Left ventricle myocardium inferior (tissue), 1 donor: ENCODE data around the gene IL22RA1. TPM values are rescaled to one million over a fixed set of nuclear protein-coding genes. Genes with fewer than 3 reads are reported as not detected.

Experiments used
- DNase-seq: peaks from one replicate; pipeline ENCODE4 v3.0.0-alpha.2; 2020
- H3K27ac ChIP-seq: fragments of 200-600 bp; replicated peaks from 2 replicates; pipeline ENCODE4 v1.8.0; 2021
- H3K27me3 ChIP-seq: fragments of 200-600 bp; 2 replicates; pipeline ENCODE4 v1.8.0; 2021; ENCODE audit warnings: low read depth
- H3K36me3 ChIP-seq: fragments of 200-600 bp; 2 replicates; pipeline ENCODE4 v1.8.0; 2021
- H3K4me1 ChIP-seq: fragments of 200-600 bp; 2 replicates; pipeline ENCODE4 v1.8.0; 2021
- H3K4me3 ChIP-seq: fragments of 200-600 bp; 2 replicates; pipeline ENCODE4 v1.8.0; 2021; ENCODE audit warnings: mild to moderate bottlenecking, moderate library complexity
- H3K9me3 ChIP-seq: fragments of 200-600 bp; replicated peaks from 2 replicates; pipeline ENCODE4 v1.8.0; 2021
- intact Hi-C: fragments of 100-400 bp; cut with micrococcal nuclease; formaldehyde crosslinking; loops from one replicate; pipeline ENCODE4 v1.11.0; 2022
- total RNA-seq: library from RNA; stranded (reverse); fragmentation: NEBNext Ultra II Directional; extraction: Animal tissue kit (Norgen Biotek cat#: 25700); gene quantifications from one replicate; pipeline ENCODE4 v1.2.1, GENCODE V29; 2021
- TF ChIP-seq, protein P1 (sequence below): fragments of 200-600 bp; IDR thresholded peaks from 2 replicates; pipeline ENCODE4 v1.8.0; 2021; ENCODE audit warnings: antibody characterized with exemption, mild to moderate bottlenecking, borderline replicate concordance
- donor health status: DM: no; HTN: yes; CAD: no; lungs with severe emphysema.

The IL22RA1 gene
- total RNA-seq, 1 donor from 2014 or later = 0.14 TPM

DNA sequence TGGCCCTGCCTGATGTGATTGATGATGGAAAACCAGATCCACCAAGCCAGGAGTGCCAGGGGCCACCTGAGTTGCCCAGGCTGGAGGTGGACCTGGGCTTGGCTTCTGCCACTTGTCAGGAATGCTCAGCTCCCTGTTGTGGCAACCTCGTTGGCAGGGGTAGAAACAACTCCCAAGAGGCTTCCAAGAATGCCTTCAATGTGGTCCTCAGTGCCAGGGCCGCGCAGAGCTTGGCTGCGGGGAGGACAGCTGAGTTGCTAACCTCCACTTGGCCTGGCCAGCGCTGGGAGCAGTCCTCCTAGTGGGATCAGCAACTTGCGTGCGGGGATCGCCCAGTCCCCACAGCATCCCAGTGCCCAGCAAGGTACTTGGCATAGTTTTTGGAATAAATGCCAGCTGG is 40.0 kb downstream of the IL22RA1 start:
- H3K36me3 ChIP-seq = peaks cover 34% of the 10 kb centered on the region
- intact Hi-C loops = no loop called here
- H3K9me3 ChIP-seq = no peaks in the 10 kb centered on the region
- H3K27me3 ChIP-seq = no peaks in the 10 kb centered on the region
- TF ChIP-seq, protein P1, sequence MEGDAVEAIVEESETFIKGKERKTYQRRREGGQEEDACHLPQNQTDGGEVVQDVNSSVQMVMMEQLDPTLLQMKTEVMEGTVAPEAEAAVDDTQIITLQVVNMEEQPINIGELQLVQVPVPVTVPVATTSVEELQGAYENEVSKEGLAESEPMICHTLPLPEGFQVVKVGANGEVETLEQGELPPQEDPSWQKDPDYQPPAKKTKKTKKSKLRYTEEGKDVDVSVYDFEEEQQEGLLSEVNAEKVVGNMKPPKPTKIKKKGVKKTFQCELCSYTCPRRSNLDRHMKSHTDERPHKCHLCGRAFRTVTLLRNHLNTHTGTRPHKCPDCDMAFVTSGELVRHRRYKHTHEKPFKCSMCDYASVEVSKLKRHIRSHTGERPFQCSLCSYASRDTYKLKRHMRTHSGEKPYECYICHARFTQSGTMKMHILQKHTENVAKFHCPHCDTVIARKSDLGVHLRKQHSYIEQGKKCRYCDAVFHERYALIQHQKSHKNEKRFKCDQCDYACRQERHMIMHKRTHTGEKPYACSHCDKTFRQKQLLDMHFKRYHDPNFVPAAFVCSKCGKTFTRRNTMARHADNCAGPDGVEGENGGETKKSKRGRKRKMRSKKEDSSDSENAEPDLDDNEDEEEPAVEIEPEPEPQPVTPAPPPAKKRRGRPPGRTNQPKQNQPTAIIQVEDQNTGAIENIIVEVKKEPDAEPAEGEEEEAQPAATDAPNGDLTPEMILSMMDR = no peak
- peaks cover 95% of the 10 kb centered on the region for H3K4me1 ChIP-seq
- H3K4me3 ChIP-seq = no peak overlapping the region
- peak overlapping the region; percentile 96 for H3K27ac ChIP-seq
- DNase-seq = peak; percentile 77

DNA sequence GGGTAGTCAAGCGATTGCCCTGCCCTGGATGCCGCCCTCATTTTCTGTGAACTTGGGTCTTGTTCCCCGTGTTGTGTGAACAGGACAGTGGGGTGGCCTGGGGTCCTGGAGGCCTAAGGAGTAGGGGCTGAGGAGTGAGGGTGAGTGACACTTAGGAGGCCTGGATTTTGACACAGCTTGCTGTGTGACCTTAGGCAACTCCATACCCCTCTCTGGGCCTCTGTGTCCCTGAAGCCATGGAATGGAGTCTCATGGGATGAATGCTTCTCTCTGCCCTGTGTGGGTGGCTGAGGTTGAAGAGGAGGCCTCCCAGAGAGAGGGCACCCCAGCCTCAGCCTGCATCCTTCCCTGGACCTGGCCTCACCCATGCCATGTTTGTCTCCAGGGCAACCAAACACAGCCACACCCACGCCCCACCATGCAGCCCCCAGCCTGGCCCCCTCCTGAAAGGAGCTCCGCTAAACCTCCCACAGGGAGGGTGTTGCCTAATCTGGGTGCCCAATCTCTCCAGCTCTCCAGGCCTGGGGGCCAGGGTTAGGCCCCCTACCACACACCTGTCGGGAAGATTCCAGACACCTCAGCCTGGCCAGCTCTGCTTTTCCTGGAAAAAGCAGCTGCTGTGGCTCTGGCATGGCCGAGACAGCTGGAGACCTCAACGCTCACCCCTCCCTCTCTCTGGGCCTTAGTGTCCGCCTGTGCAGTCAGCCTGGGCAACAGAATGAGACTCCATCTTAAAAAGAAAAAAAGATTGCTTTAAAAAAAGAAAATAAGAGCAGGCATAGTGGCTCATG is 40.9 kb downstream of the IL22RA1 start:
- Histone ChIP-seq H3K27ac (peak overlapping the region; percentile 96), H3K4me3 (no peak overlapping the region), H3K27me3 (no peaks in the 10 kb centered on the region), H3K4me1 (peaks cover 95% of the 10 kb centered on the region), H3K36me3 (peaks cover 24% of the 10 kb centered on the region), H3K9me3 (no peaks in the 10 kb centered on the region)
- intact Hi-C loops = no loop called here
- DNase-seq = no peak
- TF ChIP-seq, protein P1 = no peak

DNA sequence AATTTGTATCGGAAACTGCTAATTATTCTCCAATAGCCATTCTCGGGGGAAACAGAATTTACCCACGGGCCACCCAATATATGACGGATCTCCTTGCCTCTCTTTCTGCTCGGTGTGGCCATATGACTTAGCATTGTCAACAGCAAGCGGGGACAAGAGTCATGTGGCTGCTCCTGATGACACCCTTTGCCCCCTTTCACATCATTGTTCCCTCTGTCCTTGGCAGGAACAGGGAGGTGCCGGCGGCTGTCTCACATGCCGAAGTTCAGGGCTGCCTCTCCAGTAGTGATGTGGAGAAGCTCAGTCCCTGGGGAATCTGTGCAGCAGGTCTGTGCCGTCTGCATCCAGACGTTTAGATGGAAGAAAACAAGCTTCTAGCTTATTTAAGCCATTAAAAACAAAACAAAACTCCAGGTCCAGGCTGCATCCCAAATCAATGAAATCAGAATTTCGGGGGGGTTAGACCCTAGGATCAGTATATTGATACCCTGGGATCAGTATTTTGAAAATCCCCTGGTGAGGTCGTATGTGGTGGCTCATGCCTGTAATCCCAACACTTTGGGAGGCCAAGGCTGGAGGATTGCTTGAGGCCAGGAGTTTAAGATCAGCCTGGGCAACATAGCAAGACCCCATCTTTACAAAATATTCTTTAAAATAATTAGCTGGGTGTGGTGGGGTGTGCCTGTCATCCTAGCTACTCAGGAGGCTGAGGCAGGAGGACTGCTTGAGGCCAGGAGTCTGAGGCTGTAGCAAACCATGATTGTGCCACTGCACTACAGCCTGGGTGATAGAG is 41.8 kb downstream of the IL22RA1 start:
- intact Hi-C loops = no loop called here
- H3K9me3 ChIP-seq = no peaks in the 10 kb centered on the region
- no peak for DNase-seq
- peaks cover 16% of the 10 kb centered on the region for H3K36me3 ChIP-seq
- no peaks in the 10 kb centered on the region for H3K27me3 ChIP-seq
- no peak overlapping the region for H3K4me3 ChIP-seq
- H3K4me1 ChIP-seq = peaks cover 94% of the 10 kb centered on the region
- TF ChIP-seq, protein P1 = no peak
- peak overlapping the region; percentile 96 for H3K27ac ChIP-seq

DNA sequence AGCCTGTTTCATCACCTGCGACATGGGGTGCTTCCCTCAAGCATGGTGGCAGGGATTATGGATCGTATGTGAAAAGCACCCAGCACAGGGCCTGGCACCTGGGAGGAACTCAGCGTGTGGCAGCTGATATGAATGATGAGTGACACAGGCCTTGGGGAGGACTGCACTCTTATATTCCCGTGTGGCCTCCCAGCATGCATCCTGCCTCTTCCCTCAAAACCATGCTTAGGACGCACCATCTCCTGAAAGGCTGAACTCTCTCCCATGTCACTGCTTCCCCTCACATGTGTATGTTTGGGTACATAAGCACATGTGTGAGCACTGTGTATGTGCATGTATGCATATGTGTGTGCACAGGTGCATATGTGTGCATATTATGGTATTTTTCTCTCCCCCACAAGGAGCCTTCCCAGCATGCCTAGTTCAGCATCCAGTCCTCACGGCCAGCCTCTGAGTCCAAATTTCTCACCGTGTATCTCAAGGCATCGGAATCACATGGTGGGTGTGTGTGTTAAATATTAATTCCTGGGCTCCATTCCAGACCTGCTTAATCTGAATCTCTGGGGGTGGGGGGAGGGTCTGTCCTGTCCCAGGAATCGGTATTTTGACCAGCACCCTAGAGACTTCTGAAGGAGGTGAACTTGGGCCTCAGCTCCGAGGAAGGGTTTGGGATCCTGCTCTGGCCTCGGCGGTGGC is 43.8 kb downstream of the IL22RA1 start:
- Histone ChIP-seq H3K4me1 (peaks cover 94% of the 10 kb centered on the region), H3K27ac (peak overlapping the region; percentile 96), H3K9me3 (no peaks in the 10 kb centered on the region), H3K36me3 (peaks cover 16% of the 10 kb centered on the region), H3K4me3 (no peak overlapping the region), H3K27me3 (no peaks in the 10 kb centered on the region)
- intact Hi-C loops = no loop called here
- TF ChIP-seq, protein P1 = no peak
- no peak for DNase-seq

DNA sequence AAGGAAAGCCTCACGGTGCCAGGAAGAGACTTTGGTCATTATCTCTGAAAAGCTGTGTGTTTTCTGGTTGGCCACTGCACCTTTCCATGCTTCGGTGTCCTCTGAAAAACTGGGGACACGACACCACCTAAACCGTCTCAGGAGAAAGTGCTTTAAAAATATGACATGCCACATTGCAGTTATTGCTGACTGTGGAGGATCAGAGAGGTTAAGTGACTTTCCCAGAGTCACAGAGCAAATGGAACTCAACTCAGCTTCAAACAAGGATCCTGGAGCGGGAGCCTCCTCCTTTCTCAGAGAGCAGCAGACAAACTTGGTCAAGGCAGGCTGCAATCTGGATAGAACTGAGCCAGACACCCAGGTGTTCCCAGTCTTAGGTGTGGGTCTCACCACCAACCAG is 44.8 kb downstream of the IL22RA1 start:
- Histone ChIP-seq H3K9me3 (no peaks in the 10 kb centered on the region), H3K27me3 (no peaks in the 10 kb centered on the region), H3K27ac (peak overlapping the region; percentile 96), H3K36me3 (peaks cover 20% of the 10 kb centered on the region), H3K4me1 (peaks cover 87% of the 10 kb centered on the region), H3K4me3 (no peak overlapping the region)
- intact Hi-C loops = no loop called here
- no peak for DNase-seq
- TF ChIP-seq, protein P1 = no peak
